ENCODE data around the gene IL17D.

IL17D gene

DNA sequence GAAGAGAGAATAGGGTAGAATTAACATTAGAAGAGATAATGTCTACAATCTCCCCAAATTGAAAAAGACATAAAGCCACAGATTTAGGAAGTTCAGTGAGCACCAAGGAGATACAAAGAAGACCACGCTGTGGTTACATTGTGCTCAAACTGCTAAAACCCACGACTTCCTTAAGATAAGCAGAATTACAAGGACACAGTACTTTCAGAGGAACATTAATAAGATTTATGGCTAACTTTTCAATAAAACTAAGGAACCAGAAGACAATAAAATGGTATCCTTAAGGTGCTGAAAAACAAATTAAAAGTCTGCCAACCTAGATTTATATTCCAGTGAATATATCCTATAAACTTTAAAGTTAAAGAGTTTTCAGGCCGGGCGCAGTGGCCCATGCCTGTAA lies 7.4 kb upstream of the IL17D start:
- DNase-seq = no peak

DNA sequence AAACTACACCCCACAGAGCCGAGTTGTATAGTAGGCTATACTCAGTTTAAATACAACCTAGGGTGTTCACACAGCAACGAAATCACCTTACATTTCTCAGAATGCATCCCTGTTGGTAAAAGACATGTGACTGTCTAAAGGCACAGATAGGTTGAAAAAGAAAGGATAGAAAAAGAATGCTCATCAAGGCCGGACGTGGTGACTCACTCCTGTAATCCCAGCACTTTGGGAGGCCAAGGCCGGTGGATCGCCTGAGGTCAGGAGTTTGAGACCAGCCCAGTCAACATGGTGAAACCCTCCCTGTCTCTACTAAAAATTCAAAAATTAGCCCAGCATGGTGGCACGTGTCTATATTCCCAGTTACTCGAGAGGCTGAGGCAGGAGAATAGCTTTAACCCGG lies 3.8 kb upstream of the IL17D start:
- no peak for DNase-seq

DNA sequence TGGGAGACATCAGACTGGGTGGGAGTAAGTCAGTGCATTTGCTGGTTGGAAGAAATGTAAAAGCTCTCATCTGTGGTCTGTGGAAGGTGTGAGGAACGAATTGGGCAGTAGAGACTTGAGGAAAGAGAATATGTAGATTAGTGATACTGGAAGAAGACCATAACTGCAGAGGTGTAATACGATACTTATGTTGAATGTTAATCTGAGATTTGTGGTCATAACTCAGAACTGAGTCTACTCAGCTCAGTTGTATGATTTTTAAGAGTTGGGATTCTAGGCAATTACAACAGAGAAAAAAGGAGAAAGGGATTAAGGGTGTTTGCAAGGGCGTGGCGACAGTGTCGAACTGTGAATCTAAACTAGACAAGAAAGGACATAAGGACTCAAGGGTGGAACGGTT lies 3.2 kb upstream of the IL17D start:
- no peak for DNase-seq

DNA sequence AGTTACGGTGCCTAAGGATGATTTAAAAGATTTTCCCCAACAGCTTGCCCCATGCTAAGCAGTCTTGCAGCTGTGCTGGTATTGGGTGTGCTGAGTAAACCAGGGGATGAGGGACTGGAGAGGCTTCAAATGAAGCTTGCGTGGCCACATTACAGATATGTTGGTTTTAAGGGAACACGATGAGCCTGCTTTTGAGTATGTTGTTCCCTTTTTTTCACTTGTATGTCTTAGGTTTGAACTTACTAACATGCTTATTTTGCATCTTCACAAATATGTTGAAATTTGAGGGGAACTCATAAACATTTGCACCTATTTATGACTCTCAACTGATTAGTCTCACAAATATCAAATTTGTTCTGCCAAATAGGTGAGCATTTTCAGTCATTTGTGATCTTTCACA lies 2.0 kb upstream of the IL17D start:
- no peak for DNase-seq

DNA sequence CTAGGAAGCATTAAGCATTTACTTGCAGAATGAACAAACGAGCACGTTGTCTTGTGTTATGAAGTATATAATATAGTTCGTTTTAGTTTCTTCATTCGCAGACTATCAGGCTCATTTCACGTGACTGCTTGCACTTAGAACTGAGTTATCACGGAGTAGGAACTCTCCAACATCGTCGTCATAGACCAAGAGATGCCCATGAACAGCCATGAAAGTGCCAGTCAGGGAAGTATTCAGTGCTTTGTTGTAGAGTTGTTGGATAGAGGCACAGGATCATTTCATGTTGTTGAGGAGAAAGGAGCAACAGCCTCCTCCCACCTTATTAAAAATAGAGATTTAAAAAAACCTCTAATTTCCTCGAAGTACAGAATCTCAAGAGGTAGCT lies 977 bp upstream of the IL17D start:
- DNase-seq = no peak

DNA sequence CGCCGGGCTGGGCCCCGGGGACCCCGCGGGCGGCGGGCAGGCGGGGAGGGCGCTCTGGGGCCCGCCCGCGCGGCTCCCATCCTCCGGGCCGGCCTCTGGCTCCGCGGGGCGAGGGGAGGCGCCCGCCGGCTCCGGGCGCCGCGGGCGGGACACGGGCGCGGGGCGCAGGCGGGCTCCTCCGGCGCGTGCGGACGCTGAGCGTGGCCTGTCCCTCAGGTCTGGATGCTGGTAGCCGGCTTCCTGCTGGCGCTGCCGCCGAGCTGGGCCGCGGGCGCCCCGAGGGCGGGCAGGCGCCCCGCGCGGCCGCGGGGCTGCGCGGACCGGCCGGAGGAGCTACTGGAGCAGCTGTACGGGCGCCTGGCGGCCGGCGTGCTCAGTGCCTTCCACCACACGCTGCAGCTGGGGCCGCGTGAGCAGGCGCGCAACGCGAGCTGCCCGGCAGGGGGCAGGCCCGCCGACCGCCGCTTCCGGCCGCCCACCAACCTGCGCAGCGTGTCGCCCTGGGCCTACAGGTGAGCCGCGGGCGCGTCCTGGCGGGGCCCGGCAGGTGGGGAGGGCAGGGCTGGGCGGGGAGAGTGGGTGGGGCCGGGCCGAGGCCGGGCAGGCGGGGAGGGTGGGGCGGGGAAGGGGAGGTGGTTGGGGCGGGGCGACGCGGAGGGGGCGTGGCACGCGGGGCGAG lies 420 bp downstream of the IL17D start:
- DNase-seq = peak; percentile 45

DNA sequence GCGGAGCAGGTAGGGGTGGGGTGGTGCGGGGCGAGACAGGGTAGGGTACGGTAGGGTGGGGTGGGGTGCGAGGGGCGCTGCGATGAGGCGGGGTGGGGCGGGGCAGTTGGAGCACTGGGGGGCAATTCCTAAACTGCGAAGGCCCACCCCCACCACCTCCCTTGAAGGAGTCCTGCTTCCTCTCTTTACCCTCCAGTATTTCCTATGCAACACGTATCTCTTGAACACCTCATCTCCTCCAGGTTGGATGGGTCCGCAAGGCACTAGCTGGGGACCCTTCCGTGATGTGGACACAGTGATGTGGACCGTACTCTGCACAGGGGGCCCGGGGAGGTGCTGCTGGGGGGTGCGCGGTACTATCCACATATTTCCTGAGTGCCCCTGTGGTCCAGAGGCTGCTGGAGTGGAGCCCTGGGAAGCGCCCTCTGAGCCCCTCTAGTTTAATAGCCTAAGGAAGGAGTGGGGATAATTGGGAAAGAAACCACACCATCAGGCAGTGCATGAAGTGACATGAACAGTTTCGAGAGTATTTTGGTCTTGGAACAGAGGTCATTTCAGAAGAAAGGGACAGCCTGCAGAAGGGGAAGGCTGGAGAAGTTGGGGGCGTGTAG lies 1.1 kb downstream of the IL17D start:
- DNase-seq = no peak

DNA sequence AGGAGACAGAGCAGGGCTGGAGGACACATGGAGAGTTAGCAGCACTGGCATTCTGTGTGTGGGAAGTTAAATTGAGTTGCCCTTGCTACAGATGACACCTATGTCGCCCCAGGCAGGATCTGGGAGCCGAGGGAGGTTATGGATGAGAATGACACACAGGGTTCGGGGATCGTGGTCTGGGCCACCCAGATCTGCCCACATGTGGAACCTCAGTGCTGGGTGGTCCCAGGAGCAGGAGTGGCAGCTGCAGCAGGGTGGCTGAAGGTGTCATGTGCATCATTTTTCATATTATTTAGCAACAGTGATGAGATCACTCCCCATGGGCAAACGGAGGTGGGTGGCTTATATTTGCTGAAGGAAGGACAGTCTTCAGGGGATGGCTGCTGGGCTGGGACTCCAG lies 3.2 kb downstream of the IL17D start:
- DNase-seq = no peak

DNA sequence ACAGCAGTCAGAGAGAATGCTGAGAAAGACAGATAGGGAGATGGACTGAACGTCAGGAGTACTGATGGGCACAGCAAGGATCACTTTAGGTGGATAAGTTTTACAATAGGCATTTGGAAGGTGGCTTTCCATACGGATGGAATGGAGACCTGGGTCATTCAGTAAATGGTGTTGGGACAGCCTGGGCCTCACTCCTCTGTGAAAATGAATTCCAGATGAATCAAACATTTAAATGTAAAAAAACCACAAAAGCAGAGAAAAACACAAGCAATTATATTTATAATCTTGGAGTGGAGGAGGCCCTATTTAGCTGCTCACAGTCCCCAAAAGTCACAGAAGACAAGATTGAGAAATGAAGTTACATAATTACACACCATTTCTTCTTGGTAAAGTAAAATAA lies 4.7 kb downstream of the IL17D start:
- DNase-seq = no peak

DNA sequence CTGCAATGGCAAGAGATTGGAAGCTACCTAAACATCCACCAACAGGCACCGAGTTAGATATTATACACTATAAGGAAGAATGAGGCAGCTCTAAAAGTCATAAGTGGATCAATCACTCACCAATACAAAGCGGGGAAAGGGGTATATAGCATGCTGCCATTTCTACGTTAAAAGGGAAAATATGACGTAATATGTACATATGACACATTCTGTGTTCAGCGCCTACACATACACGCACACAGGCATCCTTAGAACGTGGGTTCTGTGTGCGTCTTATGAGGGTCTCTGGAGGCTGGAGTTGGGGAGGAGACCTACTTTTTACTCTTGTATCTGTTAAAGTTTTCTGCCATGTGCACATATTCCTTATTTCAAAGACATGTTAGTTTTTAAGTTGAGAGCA lies 5.9 kb downstream of the IL17D start:
- no peak for DNase-seq

DNA sequence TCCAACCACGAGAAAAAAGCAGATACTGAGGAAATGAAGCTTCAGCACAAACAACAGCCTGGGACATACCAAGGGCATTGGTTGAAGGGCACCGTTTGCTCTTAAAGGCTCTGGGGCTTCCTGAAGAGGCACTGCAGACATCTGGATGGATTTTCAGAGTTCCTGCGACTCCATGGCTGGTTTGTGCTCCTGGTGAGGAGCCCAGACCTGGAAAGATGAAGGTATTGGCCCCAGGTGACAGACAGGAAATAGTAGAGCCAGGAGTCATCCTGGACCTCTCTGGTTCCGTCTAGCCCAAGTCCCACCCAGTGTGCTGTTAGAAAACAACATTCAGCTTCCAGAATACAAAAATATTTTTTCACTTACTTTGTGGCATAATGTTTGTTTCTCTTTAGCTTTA lies 6.3 kb downstream of the IL17D start:
- DNase-seq = no peak

DNA sequence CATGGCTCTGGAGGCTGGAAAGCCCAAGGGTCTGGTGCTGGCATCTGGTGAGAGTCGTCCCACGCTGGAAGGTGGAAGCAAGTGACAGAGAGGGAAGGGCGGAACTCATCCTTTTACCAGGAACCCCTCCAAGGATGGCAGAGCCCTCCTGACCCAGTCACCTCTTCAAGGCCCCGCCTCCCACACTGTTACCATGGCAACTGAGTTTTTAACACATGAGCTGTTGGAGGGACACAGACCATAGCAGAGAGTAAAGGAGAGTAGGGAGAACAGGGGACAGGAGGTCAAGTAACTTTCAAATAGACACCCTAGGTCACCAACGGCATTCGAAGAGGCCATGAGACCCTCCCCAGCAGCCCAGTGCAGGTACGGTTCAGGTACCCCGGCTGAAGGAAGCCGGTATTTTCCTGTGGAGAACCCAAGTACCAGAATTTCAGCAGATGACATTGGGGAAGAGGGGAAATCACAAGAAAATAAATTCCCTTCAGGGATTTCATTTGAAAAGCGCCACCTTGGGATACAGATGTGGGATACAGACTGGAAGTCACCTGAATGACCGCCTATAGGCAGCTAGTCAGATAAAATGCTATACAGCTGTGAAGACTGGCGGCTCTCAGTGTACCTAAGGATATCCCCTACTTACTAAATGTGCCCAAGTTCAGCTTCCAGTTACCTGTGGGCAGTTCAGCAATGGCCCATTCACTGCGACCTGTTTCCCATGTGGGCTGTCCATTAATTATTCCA lies 8.0 kb downstream of the IL17D start:
- DNase-seq = no peak

DNA sequence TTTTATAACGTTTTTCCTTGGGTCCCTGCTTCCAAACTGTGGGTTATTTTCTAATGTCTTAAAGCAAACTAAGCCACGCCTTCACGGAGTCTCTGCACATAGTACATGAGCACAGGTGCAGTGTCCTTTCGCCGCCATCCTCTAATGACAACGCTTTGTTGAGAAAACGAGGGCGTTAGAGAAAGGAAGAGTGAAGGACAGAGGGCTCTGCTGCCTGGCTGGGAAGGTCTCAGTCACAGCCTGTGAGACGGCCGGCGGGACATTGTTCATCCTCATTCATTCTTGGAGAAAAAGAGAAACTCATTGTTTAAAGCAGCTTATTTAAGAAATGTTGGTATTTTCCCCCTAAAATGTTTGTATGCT lies 9.5 kb downstream of the IL17D start:
- no peak for DNase-seq

DNA sequence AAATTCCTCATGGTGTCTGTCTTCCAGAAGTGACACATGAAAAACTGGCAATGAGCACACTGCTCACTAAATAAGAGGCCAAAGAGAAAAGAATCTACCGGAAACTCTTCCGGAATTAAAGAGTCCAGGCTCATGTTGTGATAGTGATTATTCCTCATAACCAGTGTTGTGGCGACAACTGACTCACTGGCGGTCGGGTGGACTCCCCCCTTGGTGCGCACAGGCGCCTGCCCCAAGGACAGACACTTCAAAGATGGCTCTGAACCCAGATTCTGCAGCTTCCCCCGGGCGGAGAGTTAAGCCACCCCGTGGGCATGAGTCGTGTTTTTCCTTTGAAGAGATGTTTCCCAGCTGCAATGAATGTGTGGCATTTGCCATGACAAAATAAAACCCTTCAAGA lies 10.3 kb downstream of the IL17D start:
- DNase-seq = no peak

DNA sequence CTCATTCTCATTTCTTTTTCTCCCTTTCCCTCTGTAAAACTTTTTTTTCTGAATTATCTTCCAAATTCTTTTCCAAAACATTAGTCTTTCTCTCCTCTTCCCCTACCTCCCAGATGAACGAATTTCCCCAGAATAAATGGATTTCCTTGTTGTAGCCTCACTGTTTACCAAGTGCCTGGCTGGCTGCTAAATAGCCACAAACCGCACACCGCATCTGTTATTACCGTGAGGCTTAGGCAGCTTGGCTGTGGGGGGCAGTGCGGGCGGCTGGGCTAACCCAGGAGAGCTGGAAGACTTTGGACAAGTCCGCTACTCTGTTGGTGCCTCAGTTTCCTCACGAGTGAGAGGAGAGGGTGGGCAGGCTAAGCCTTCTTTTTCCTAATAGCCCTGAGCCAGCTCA lies 10.7 kb downstream of the IL17D start:
- no peak for DNase-seq

DNA sequence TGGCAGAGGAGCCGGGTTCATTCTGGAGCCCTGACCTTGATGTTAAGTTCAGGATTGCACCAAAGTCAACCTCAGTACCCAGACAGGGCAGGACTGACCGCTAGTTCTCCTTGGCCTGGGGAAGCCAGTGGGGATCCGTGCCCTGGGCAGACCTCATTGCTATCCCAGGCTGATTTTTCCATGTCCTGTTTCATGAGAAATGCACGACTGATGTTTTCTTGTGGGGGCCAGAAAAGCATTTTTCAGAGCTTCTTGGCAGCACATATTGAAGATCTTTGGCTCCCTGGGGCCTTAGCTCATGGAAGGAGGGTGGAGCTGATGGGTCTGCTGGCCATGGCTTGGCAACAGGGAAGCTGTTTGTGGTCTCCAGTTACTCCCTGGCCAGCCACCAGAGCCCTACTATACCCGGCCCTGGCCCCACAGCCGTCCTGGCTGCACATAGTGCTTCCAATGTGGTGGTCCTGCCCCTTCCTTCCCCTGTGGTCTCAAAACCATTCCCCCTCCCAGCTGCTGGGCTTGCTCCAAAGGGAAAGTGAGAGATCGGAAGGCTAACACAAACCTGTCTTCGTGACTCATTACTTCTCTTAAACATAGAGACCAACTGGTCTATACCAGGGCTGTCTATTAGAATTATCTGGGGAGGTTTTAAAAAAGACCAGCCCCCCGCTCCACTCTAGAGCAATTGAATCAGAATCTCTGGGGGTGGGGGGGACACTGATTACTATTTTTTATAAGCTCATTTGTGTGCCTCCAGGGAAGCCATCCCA lies 11.2 kb downstream of the IL17D start:
- no peak for DNase-seq

DNA sequence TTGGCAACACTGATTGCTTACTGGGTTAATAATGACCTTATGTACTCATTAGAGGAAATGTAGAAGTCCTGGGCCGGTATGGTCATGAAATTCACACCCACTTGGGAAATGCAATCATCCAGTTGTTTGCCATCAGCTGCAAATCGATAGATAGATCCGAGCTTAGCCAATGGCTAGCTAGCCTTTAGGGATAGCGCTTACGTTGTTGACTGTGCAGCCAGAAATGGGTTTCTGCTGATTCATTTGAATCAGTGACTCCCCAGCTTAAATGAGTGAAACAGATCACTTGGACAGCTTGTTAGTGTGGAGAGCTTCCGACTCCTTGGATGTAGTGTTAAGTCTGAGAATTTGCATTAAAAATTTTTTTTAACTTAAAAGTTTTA lies 11.8 kb downstream of the IL17D start:
- DNase-seq = no peak

DNA sequence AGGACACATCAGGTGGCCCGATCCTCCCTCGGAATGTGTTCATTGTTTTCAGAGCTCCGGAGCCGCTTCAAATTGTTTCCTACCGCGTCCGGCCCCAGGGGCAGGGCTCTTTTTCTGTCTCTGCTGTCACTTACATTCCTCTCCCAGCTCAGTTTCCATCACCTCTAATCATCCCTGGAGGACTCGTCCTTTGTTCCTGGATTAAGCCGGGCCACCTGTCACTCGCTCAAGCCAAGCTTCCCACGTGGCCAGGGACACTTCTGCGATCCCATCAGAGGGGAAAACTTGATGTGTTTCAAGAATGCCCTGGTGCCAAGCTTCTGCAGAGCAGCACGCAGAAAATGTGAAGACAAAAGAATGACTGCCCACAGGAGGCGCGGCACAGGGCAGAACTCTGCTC lies 13.5 kb downstream of the IL17D start:
- DNase-seq = no peak

DNA sequence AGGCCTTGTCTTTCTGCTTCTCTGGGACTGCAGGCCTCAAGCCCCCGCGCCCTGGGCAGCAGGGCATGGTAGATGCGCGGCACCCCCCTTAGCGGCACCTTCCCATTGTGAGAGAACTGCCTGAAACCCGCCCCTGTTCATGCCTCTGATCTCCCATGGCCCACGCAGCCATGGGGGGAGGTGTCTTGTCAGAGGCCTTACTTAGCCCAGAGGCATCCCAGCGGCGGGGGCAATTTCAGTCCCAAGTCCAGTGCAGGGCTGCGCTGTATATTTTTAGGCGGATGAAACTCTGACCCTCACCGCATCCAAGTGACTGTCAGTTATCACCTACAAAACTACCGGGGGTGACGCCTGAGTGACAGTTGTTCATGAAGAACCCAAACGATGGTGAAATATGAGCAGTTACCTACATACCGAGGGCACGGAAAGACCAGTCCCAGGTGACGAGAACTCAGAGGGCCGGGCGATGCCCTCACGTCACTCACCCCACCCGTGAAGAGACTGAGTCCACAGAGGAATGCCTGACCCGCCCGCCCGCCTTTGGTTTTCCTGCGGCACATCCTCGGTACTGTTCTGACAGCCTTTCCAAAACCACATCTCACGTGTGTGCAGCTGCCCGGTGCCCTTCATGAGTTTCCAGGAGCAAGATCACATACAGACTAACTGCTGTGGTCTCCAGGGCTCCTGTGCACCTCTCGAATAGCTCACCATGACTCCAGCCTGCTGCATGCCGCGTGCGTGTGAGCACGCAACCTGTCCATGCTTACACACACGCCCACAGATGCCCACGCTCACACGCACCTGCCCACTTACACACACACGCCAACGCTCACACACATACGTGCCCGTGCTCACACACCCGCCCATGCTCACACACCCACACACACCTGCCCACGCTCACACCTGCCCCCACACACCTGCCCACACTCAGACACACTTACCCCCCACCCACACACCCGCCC lies 14.4 kb downstream of the IL17D start:
- DNase-seq = no peak

DNA sequence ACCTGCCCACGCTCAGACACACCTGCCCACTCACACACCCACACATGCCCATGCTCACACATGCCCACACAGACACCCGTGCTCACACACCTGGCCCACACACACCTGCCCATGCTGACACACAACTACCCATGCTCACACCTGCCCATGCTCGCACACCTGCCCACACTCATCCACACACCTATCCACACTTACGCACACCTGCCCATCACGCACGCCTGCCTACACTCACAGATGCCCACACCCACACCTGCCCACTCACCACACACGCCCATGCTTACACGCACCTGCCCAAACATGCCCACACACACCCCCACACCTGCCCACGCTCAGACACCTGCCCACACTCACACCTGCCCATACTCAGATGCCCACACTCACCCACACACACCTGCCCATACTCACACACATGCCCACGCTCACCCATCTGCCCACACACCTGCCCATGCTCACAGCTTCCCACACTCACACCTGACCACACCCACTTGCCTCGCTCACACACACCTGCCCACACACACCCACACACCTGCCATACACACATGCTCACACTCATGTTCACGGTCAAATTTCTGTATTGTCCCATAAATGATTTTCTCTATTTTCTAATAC lies 15.6 kb downstream of the IL17D start:
- no peak for DNase-seq

DNA sequence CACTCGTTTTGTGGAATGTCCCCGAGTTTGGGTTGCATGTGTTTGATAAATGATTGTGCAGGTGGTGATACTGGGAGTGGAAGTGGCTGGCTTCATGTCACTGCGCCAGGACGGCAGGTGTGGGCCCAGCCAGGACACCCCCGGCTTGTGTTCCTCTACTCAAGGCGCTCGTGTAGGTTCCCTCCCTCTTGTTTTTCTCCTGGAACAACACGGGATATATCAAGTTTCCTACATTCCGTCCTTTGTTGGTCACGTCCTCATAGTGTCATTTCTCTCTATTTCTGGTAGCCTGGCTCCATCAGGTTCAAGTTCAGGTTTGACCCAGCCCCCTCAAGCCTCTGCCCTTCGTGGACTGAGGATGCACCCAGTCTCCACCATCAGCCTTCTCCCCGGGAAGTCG lies 16.3 kb downstream of the IL17D start:
- no peak for DNase-seq

DNA sequence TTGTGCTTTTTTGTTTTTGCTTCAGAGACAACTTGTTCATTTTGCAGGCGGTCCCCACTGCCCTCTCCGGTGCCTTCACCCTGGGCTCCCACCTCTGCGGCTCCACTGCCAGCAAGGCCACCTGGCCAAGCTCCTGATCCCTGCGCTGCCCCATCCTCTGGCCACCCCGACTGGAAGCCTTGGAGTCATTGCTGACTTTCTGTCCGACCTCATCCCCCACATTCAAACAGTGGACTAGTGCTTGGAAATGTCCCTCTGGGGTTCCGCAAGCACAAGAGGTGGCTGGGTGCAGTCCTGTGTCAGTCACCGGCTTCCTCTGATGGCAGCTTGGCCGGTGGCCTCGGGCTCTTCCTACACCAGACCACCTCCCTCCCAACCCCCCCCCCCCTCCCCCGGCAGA lies 17.0 kb downstream of the IL17D start:
- no peak for DNase-seq
